ENCODE results near the gene MUS81. TPM values are rescaled to one million over a fixed set of nuclear protein-coding genes. Genes with fewer than 3 reads are reported as not detected.
A peak's percentile ranks its signal among the peaks of the same experiment; 100 is the strongest.

The MUS81 gene
- total and polyA plus RNA-seq, 11 donors, result 24.6 to 56.1 (median 35.9) TPM

- Histone ChIP-seq H3K4me1 (peaks cover 3 to 45% (median 22%) of the 10 kb centered on the region in 12 donors), H3K27me3 (no peaks in the 10 kb centered on the region), H3K27ac (peak overlapping the region; percentile 24 to 99 (median 94)), H3K9me3 (no peaks in the 10 kb centered on the region), H3K4me3 (peak overlapping the region in 9 of 12 donors; percentile 60 to 95 (median 68)), H3K36me3 (peaks cover 0 to 47% (median 38%) of the 10 kb centered on the region in 9 donors)
- TF ChIP-seq POLR2A (IDR thresholded peaks at IDR 0.05), result no peak
- TF ChIP-seq, protein P1, sequence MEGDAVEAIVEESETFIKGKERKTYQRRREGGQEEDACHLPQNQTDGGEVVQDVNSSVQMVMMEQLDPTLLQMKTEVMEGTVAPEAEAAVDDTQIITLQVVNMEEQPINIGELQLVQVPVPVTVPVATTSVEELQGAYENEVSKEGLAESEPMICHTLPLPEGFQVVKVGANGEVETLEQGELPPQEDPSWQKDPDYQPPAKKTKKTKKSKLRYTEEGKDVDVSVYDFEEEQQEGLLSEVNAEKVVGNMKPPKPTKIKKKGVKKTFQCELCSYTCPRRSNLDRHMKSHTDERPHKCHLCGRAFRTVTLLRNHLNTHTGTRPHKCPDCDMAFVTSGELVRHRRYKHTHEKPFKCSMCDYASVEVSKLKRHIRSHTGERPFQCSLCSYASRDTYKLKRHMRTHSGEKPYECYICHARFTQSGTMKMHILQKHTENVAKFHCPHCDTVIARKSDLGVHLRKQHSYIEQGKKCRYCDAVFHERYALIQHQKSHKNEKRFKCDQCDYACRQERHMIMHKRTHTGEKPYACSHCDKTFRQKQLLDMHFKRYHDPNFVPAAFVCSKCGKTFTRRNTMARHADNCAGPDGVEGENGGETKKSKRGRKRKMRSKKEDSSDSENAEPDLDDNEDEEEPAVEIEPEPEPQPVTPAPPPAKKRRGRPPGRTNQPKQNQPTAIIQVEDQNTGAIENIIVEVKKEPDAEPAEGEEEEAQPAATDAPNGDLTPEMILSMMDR (IDR thresholded peaks at IDR 0.05), result no peak
- ATAC-seq (no peak), DNase-seq (peak; percentile 63 to 81 (median 81))
- intact Hi-C loops (cut with DNase I), result no loop called here
- WGBS, 4 donors, result 50 to 62% (median 59%) methylated on average over 18 to 24 of the region's 24 CpGs
Measured at GRCh38 chr11:65870706-65871681, 10.8 kb downstream of the MUS81 start.

GRCh38 chr11:65871811-65872548 lies 11.7 kb downstream of the MUS81 start:
- Histone ChIP-seq H3K36me3 (peaks cover 0 to 37% (median 28%) of the 10 kb centered on the region in 9 donors), H3K27me3 (no peaks in the 10 kb centered on the region), H3K27ac (peak overlapping the region; percentile 75 to 99 (median 96)), H3K9me3 (no peaks in the 10 kb centered on the region), H3K4me1 (peaks cover 3 to 45% (median 22%) of the 10 kb centered on the region in 12 donors), H3K4me3 (peak overlapping the region; percentile 32 to 95 (median 68))
- TF ChIP-seq, protein P1 (IDR thresholded peaks at IDR 0.05), result peak in 5 of 12 donors; percentile 12 to 36 (median 21)
- no peak for TF ChIP-seq POLR2A (IDR thresholded peaks at IDR 0.05)
- intact Hi-C loops (cut with DNase I), result loop anchor here in 2 of 10 donors (2.0 kb wide), 1 partner anchor 13 kb away; the partner anchor contains the start of gene CFL1 (in 2 of the 2)
- peak in 2 of 5 donors; percentile 53 to 73 for DNase-seq
- 7 to 25% (median 16%) methylated on average over 11 to 26 of the region's 26 CpGs for WGBS, 4 donors
- ATAC-seq, result peak; percentile 1 to 22 (median 10)

GRCh38 chr11:65872586-65873317 lies 12.5 kb downstream of the MUS81 start, which contains the start of gene EFEMP2:
Gene EFEMP2 (minus strand): TSS chr11:65872800. CDS start chr11:65872354, 446 bp downstream.
- peak in 3 of 4 donors; percentile 16 to 47 (median 28) for ATAC-seq
- Histone ChIP-seq H3K4me1 (peaks cover 3 to 39% (median 22%) of the 10 kb centered on the region in 12 donors), H3K27ac (peak within 1 kb of the TSS; percentile 75 to 99 (median 96)), H3K4me3 (peak within 1 kb of the TSS; percentile 32 to 95 (median 68)), H3K9me3 (no peaks in the 10 kb centered on the region), H3K27me3 (no peaks in the 10 kb centered on the region), H3K36me3 (peaks cover 0 to 29% (median 21%) of the 10 kb centered on the region in 9 donors)
- WGBS, 4 donors, result 0 to 2% (median 1%) methylated on average over 15 to 69 of the region's 69 CpGs
- intact Hi-C loops (cut with DNase I), result loop anchor here in 3 of 10 donors (1.0 to 2.0 kb wide), 3 partner anchors 12 to 16 kb away; partner anchors contain the start of genes CFL1 (in 2 of the 3), FIBP (in 1 of the 3) and MUS81 (in 1 of the 3)
- no peak for TF ChIP-seq POLR2A (IDR thresholded peaks at IDR 0.05)
- TF ChIP-seq, protein P1 (IDR thresholded peaks at IDR 0.05), result no peak
- DNase-seq, result peak in 4 of 5 donors; percentile 64 to 82 (median 76)

All from heart left ventricle (tissue), 16 donors.